ENCODE measurements around the gene PPIB.

PPIB gene

DNA sequence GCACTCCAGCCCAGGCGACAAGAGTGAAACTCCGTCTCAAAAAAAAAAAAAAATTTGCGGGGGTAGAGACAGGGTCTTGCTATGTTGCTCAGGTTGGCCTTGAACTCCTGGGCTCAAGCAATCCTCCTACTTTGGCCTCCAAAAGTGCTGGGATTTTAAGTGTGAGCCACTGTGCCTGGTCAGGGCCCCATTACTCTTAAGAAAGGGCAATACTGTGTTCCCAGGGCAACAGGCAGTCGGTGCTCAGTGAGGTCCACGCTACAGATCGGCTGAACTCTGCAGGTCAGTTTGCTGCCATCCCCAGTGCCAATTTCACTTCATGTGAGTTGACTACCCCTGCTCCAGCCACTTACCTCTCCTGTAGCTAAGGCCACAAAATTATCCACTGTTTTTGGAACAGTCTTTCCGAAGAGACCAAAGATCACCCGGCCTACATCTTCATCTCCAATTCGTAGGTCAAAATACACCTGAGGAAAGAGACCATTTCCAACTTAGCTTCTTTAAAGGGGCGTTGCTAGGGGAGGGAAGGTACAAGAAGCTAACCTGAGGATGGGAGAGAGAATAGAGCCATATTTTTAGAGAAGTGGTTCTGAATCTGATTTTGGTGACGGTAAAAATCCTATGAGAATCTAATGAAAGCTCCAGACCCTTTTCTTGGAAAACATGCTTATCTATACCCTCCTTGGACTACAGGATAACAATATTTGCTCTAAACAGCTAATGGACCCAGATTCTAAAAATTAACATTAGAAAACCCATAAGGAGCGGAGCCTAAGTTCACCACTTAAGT lies 939 bp downstream of the PPIB start:
- no peak for DNase-seq
- intact Hi-C loops (cut with DNase I) = loop anchor here (5.0 kb wide), 1 partner anchor 225 kb away; the partner anchor contains the start of gene TRIP4

DNA sequence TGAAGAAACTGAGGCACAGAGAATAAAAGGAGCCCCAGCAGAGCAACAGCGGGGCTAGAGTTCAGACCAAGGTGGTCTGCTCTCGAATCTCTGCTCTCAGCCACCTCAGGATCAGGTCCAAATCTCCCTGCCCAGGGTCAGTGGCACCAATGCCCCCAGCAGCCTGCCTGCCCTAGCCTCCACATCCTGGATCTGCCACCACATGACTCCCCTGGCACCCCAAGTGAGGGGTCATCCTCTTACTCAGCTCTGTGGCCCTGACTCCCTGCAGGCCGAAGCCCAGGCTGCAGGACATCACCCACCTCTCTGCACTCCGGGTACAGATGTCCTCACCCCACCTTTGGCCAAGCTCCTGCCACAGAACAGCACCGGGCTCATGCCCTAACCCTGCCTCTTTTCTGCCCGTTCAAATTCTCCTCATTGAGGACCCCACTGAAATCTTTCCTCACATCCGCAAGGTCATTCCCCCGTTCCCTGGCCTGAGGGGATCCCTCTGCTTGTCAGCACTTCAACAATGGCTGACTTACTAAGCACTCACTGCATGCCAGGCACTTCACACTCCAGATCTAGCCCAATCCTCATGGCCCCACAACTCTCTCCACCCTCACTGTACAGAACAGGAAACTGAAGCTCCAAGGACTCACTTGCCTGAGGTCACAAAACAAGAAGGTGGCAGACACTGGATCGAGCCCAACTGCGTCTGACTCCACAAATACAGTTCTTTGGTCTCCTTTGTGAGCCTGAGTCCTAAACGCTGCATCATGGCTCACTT lies 4.3 kb downstream of the PPIB start:
- intact Hi-C loops (cut with DNase I) = loop anchor here (10.0 kb wide), 1 partner anchor 544 kb away; no protein-coding TSS in a partner anchor
- DNase-seq = peak in 2 of 10 donors; percentile 51 to 55

DNA sequence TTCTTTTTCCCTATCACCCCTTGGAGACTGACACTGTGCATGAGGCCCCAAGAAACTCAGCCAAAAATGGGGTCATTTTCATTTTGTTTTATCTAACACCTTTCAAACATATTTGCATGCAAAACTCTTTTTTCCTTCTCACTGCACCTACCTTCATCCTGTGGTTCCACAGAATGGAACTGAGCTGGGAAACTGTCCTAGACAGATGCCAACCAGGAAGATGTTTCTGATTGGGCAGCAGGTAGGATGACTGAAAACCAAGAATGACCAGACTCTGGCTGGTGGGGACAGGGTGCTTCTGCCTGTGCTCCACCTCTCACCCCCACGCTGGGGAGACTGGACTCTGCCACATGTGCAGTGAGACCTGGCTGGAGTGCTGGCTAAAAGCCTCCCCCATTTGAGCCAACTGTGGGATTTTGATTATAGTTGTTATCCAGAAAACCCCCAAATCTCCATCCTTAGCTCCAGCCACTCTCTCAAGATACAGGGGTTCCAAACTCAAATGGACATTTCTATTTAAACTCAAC lies 5.2 kb downstream of the PPIB start:
- peak in 1 of 10 donors; percentile 40 for DNase-seq
- intact Hi-C loops (cut with DNase I) = loop anchor here (10.0 kb wide), 1 partner anchor 543 kb away; no protein-coding TSS in a partner anchor

DNA sequence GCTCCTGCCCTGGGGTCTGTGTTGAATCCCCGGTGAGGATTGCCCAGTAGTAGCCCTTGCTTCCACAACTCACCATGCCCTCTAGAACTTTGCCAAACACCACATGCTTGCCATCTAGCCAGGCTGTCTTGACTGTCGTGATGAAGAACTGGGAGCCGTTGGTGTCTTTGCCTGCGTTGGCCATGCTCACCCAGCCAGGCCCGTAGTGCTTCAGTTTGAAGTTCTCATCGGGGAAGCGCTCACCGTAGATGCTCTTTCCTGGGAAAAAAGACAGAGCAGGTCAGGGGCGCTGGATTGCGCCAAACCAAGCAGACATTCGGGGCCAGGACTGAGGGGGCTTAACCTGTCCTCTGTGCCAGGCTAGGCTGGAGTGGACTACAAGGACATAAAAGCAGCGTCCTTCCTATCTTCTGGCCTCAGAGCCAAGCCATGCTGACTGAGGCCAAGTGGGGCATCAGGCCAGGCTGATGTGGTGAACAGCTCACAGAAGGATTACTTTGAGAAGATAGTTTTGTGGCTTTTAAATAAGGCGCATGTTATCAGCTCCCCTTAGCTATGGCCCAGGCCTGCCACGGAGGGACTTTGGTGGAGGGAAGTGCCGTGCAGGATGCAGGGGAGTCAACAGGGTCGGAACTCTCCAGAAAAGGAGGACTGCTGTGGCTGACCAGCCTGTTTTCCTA lies 6.0 kb downstream of the PPIB start:
- intact Hi-C loops (cut with DNase I) = loop anchor here (10.0 kb wide), 1 partner anchor 542 kb away; no protein-coding TSS in a partner anchor
- DNase-seq = peak in 1 of 10 donors; percentile 68

DNA sequence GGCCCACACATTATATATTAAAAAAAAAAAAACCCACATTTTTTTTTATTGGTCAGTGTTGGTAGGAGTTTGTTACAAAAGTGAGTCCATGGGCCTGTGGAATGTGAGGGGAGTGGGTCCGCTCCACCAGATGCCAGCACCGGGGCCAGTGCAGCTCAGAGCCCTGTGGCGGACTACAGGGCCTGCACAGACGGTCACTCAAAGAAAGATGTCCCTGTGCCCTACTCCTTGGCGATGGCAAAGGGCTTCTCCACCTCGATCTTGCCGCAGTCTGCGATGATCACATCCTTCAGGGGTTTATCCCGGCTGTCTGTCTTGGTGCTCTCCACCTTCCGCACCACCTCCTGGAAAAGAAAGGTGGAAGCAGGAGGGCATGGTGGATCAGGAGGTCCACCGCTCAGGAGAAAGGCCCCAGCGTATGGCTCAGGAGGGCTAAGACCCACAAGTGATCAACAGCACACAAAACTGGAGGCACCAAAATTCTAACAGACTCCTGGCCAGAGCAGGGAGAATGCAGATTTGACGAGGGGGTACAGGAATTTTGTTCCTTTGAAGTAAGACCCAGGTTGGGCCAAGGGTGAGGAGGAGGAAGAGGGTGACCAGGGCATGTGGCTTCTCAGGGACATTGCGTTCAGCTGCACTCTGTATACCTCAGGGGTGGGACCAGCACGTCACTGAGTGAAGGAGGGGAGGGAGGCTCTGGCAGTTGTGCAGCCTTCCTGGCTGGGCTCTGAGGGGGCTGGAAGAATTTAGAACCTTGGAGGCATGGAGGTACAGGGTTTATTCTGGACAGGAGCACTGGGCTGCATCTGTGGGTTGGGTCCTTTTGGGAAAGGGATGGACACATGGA lies 6.8 kb downstream of the PPIB start:
- intact Hi-C loops (cut with DNase I) = loop anchor here (10.0 kb wide), 1 partner anchor 541 kb away; no protein-coding TSS in a partner anchor
- peak in 1 of 10 donors; percentile 79 for DNase-seq

DNA sequence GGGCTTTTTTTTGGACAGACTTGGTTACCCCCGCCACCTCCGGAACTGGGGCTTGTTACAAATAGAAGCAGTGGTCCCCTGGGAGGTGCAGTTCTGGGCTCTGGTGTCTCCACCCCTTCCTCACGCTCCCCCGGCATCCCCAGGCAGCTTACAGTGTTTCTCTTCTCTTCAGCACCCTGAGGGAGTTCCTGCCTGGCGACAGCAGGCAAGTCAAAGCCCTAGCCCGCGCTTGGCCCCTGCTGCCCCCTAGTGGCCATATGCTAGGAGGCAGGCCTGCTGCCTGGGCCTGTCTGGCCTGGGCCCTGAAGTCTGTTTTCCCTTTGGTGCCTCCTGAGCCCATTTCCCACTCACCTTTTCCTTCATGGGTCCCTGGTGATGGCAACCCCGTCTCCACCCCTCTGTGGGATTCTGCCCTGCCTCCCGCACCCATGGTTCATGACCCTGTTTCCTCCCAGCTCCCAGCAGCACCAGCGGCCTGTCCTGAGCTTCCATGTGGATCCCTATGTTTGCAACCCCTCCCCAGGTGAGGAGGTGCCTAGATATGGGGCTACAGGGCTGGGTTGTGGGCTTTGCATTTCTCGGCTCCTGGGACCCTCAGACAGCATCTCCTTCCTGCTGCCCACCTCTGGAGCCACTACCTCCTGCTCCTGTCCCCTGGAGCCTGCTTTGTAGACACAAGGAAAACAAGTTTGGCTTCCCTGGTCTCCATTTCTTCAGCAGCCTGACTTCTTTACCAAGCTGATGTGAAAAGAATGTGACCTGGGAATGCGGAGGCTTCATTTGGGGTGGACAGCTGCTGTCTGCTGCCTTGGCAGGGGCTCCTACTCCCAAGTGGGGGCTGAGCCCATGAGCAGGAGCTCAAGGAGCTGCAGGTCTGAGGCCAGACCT lies 9.1 kb downstream of the PPIB start:
- DNase-seq = peak; percentile 90 to 99 (median 96)
- intact Hi-C loops (cut with DNase I) = loop anchor here (5.0 to 10.0 kb wide), 2 partner anchors 56 to 539 kb away; partner anchors contain the start of gene SNX1

DNA sequence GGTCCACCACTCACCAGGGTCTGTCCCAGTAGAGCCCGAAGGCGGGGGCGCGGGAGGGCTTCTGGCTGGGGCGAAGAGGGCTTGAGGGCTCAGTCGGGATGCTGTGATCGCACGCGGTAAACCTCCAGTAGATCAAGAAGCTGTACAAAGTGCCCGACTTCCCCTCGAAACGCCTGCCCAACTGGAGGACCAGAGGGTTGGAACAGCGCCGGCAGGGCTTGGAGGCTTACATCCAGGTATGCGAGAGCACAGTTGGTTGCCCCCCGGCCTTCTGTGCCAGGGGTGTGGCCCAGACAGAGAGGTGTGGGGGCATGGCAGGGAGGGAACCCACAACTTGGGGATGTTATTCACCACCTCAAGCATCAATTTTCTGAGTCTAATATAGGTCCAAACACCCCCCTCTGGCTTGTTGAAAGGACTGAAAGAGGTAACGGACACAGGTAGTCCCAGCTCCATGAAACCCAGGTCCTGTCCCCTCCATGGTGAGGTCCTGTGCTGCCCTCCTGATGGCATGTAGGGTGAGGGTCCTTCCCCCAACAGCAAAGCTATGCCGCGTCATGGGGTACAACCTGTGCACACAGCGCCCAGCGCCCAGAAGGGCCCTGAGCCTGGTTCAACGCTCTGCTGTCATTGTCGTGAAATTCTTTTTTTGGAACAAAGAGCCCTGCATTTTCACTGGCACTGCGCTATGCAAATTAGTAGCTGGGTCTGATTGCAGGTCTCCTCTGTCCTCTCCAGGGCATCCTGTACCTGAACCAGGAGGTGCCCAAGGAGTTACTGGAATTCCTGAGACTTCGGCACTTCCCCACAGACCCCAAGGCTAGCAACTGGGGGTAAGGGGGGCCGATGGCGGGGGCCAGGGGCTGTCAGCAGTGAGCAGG lies 10.1 kb downstream of the PPIB start:
- intact Hi-C loops (cut with DNase I) = loop anchor here (5.0 to 10.0 kb wide), 2 partner anchors 55 to 538 kb away; partner anchors contain the start of gene SNX1
- DNase-seq = peak in 2 of 10 donors; percentile 83 to 87

DNA sequence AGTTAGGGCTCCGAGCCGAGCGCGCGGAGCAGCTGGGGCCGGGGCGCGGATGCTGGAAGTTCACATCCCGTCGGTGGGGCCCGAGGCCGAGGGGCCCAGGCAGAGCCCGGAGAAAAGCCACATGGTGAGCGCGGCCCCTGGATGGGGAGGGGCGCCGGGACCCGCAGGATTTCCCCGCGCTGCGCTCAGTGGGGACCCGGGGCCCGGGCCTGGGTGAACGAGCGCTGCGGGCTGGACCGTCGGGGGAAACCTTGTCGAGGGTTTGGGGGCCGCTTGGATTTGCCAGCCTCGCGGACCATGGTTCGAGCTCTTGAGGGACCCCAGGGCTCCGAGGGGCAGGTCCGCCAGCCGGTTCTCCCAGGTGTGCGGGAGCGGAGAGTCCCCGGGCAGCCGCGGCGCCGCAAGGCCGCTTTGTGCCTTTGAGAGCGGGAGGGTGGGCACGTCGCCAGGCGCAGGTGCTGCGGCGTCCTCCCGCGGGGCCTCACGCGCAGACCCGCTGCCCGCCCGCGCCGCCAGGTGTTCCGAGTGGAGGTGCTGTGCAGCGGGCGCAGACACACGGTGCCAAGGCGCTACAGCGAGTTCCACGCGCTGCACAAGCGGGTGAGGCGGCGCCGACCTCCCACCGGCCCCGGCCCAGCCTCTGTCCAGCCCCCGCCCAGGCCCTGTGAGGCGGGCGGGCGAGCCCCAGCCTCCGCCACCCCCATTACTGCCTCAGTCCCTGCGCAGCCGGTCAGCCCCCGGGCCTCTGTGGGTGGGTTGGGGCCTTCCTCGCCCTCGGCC lies 10.9 kb downstream of the PPIB start, which contains the start of gene SNX22:
TSS of gene SNX22 (plus strand) at position 5 of the 780 bp plus-strand sequence. CDS start at position 50, 45 bp downstream.
- peak in 3 of 10 donors; percentile 39 to 89 (median 86) for DNase-seq
- intact Hi-C loops (cut with DNase I) = loop anchor here (5.0 to 10.0 kb wide), 2 partner anchors 55 to 537 kb away; partner anchors contain the start of gene SNX1

DNA sequence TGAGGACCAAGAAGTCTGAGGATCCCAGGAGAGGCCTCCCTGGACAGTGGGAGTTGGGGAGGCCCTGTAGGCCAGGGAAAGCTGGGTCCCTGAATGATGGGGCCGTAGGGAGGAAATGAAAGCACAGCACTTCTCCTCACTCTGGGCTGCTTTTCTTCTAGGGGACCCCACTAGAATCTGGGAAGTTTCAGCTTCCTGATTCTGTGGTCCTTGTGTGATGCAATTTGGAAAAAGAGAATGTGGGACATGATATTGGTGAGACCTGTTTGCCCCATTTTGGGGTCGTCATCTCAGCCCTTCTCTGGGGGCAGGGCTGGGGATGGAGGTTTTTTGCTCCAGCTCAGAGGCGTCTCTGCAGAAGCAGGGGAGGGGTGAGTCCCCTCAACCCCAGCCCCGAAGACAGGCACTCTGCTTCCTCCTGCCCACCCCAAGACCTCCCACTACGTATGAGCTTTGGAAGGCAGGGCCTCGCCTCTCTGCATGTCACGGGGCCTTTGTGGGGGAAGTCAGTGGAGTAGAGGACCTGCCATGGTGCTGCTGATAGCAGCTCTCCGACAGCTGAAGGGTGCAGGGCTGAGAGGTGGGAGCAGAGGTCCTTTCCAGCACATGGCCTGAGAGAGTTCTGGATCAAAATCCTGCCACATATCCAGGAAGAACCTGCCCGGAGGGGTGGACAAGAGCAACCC lies 12.8 kb downstream of the PPIB start:
- peak in 1 of 10 donors; percentile 41 for DNase-seq
- intact Hi-C loops (cut with DNase I) = loop anchor here (5.0 to 10.0 kb wide), 2 partner anchors 53 to 535 kb away; partner anchors contain the start of gene SNX1

DNA sequence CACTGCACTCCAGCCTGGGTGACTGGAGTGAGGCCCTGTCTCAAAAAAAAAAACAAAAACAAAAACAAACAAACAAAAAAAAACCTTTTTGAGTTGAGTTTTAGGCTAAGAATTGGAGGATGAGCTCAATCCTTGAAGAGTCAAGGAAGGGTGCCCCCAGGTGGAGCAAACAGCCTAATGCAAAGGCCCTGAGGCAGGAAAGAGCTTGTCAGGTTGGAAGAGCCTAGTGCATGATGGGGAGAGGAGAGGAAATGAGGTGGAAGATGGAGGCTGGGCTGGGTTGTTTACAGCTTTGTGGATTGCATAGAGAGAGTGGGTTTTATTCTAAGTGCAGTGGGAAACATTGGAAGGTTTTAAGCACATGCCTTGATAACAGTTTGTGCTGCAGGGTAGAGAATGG lies 13.4 kb downstream of the PPIB start:
- peak in 2 of 10 donors; percentile 42 for DNase-seq

DNA sequence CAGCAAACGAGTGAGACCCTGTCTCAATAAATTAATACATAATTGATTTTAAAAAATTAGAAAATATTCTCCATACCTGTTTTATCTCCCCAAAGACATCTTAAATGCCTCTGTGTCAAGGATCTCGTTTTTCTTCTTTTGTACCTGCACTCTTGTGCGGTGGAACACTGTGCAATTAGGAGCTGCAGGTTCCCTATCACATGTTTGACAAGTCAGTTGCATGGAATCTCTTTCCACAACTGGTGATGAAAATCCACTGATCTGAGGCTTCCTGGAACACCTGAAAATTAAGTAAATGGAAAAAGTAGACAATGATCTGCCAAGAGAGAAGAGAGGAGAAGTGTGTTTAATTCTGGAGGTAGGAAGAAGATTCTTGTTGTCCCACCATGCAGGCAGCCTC lies 14.2 kb downstream of the PPIB start:
- no peak for DNase-seq
- intact Hi-C loops (cut with DNase I) = no loop called here

More for the DNA sequence above, 13.4 kb downstream of the PPIB start:
- intact Hi-C loops (cut with DNase I) = no loop called here

DNA sequence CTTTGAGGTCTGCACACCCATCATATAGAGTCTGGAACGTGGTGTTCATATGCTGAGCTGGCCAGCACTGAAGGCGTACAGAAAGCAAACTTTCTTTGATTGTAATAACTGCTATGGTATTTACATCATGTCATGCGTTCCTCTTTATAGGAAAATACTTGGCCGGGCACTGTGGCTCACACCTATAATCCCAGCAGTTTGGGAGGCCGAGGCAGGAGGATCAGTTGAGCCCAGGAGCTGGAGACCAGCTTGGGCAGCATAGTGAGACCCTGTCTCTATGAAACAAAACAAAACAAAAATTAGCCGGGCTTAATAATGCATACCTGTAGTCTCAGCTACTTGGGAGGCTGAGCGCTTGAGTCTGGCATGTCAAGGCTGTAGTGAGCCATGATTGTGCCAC lies 14.7 kb downstream of the PPIB start:
- intact Hi-C loops (cut with DNase I) = no loop called here
- DNase-seq = no peak

DNA sequence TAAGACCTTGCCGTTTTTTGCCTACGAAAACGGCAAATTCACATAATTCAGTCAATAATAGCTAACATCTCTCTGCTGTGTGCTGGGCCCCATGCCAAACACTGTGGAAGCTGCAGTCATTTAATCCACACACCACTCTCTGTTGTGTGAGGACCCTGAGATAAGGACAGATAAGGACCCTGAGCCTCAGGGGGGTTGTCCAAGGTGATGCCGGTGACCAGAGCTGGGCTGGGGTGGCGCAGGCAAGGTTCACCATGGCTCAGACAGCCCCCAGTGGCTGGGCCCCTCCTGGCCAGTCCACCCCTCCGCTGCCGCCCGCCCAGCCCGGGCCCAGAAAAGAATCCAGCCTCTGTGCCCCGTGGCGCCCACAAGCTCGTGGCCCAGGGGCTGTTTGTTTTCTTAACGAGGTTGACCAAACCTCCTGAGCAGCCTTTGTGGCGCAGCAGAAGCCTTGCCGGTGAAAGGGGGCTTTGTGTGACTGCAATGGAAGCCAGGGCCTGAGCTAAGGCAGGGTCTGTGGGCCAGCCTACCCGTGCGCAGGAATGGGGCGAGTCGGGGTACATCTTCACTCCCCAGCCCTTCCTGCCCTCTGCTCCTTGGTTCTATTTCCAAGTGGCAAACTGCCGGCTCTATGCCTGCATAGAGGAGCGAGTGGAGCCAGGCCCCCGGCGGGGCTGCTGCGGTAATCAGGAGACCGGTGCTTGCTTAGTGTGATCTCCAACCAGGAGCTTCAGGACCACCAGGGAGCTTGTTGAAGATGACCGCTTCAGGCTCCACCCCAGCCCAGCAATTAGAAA lies 15.7 kb downstream of the PPIB start:
- peak in 3 of 10 donors; percentile 61 to 81 (median 63) for DNase-seq
- intact Hi-C loops (cut with DNase I) = no loop called here

DNA sequence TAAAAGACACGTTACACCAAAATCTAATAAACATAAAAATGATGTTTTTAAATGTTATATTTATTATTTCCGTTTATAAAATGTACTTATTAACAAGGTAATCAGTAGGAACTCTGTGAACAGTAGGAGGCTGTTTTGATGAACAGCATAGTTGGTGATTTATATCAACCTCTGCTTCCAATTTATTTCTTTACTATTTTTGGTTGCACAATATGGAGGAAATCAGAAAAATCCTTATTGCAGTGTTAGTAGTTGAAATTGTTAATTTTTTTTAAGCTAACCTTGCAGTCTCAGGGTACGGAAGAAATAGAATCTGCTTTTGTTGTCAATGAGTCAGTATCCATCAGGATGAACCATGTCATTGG lies 16.3 kb downstream of the PPIB start:
- DNase-seq = no peak
- intact Hi-C loops (cut with DNase I) = no loop called here

DNA sequence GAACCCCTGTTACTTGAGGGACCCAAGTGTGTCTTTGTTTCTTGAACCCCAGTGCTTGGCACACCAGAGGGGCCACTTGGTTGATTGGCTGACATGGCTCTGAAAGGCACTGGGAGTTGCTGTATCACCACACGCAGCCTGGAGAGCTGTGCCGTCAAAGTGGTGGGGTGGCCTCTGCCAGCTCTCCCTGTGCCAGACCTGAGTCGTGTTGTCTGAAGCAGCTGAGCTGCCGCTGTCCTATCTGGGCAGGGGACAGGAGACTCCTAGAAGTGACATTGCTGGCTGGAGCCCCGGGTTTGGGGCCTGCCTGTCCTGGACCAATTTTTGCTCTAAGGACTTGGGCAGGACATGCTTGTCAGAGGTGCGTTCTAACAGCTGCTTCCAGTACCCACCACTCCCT lies 16.8 kb downstream of the PPIB start:
- DNase-seq = no peak
- intact Hi-C loops (cut with DNase I) = no loop called here
